Measurements from ENCODE around the gene HOXD9. TPM values are rescaled to one million over a fixed set of nuclear protein-coding genes. Genes with fewer than 3 reads are reported as not detected.

The HOXD9 gene
- total RNA-seq, 1 experiment from 2014 or later = not detected

DNA sequence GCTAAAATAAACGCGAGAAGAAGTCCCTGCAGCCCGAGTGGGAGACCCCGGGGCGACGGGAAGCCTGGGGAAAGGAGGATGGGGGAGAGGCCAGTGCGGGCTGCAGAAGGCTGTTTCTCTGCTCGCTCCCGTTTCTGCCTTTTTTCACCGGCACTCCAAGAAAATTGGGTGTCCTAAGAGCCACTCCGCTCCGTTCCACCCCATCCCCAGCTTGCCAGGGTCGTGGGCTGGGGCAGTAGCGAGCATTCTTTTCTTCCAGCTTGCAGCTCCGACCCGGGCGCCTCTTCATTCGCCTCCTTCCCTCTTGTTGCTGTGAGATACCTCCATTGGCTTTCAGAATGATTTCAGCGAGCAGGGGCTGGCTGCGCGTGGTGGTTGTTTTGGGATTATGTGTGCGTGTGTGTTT, 35.7 kb downstream of the HOXD9 start (continued):
- TF ChIP-seq, protein P1, sequence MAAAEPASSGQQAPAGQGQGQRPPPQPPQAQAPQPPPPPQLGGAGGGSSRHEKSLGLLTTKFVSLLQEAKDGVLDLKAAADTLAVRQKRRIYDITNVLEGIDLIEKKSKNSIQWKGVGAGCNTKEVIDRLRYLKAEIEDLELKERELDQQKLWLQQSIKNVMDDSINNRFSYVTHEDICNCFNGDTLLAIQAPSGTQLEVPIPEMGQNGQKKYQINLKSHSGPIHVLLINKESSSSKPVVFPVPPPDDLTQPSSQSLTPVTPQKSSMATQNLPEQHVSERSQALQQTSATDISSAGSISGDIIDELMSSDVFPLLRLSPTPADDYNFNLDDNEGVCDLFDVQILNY (CRISPR knock-in tag; IDR thresholded peaks at IDR 0.05) = no peak
- TF ChIP-seq ZNF416 (CRISPR knock-in tag; IDR thresholded peaks at IDR 0.05) = no peak
- TF ChIP-seq NFATC4 (CRISPR knock-in tag; IDR thresholded peaks at IDR 0.05) = no peak
- no peak for TF ChIP-seq SP1 (CRISPR knock-in tag; conservative IDR thresholded peaks at IDR 0.05)
- TF ChIP-seq, protein P2, sequence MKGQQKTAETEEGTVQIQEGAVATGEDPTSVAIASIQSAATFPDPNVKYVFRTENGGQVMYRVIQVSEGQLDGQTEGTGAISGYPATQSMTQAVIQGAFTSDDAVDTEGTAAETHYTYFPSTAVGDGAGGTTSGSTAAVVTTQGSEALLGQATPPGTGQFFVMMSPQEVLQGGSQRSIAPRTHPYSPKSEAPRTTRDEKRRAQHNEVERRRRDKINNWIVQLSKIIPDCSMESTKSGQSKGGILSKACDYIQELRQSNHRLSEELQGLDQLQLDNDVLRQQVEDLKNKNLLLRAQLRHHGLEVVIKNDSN (CRISPR knock-in tag; IDR thresholded peaks at IDR 0.05) = no peak
- TF ChIP-seq HMGA2 (CRISPR knock-in tag; IDR thresholded peaks at IDR 0.05) = no peak

DNA sequence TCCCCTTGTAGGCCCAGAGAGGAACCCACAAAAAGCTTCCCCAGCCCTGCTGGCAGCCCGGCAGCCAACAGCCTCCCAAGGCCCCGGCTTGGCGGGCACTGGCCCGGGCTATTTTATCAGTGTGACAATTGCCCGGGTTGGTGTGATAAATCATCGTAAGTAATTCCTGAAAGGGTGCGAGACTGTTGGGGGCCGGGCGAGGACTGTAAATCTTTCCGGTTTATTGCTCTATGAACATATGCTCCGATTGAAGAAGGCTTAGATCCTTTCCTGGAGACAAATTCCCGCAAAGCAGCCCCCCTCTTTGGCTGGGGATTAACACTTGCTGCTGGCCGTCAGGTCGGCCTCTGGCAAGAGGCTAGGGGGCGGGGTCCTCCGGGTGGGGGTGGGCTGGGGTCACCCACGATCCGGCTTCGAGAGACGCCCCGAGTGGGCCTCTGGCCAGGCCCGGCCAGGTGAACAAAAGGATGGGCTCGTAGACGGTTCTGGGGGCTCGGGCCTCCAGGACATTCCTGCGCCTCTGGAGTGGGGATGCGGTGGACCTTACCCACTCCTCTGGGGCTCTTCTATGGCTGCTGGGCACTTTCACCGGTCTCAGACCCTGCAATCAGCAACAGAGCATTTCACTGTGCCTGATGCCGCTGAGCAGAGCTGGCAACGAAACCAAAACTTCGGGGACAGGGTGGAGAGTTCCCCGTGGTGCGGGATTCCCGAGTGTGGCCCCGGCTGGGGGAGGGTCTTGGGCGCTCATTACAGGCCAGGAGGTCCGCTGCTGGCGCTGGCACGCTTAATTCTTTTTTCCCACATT, 36.5 kb downstream of the HOXD9 start:
- Mint-ChIP-seq H3K4me1 (peaks cover 39% of the 10 kb centered on the region), H3K4me3 (no peak overlapping the region), H3K27me3 (ENCODE audit: low read depth) (peaks cover 100% of the 10 kb centered on the region), H3K27ac (no peak overlapping the region), H3K9me3 (no peaks in the 10 kb centered on the region), H3K36me3 (peaks cover 2% of the 10 kb centered on the region; the same call in 1 of the 2 replicates)
- DNase-seq (ENCODE audit: low spot score) (no peak), ATAC-seq (peak; percentile 5; the same call in 1 of the 2 replicates)
- ChIA-PET CTCF (no interaction called here), POLR2A (no interaction called here)
- TF ChIP-seq NR3C1 (CRISPR knock-in tag; conservative IDR thresholded peaks at IDR 0.05; ENCODE audit: low read depth) (no peak), ZBTB43 (CRISPR knock-in tag; IDR thresholded peaks at IDR 0.05) (no peak), HMGXB4 (CRISPR knock-in tag; IDR thresholded peaks at IDR 0.05) (no peak), MAX (CRISPR knock-in tag; IDR thresholded peaks at IDR 0.05) (no peak), ZMAT4 (CRISPR knock-in tag; IDR thresholded peaks at IDR 0.05) (no peak), NR1H2 (CRISPR knock-in tag; IDR thresholded peaks at IDR 0.05) (no peak), SMAD3 (CRISPR knock-in tag; IDR thresholded peaks at IDR 0.05; ENCODE audit: borderline replicate concordance) (no peak)
- TF ChIP-seq, protein P3, sequence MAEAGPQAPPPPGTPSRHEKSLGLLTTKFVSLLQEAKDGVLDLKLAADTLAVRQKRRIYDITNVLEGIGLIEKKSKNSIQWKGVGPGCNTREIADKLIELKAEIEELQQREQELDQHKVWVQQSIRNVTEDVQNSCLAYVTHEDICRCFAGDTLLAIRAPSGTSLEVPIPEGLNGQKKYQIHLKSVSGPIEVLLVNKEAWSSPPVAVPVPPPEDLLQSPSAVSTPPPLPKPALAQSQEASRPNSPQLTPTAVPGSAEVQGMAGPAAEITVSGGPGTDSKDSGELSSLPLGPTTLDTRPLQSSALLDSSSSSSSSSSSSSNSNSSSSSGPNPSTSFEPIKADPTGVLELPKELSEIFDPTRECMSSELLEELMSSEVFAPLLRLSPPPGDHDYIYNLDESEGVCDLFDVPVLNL (CRISPR knock-in tag; IDR thresholded peaks at IDR 0.05; ENCODE audit: borderline replicate concordance, low read depth) = no peak

- Mint-ChIP-seq H3K4me1 (peaks cover 40% of the 10 kb centered on the region), H3K36me3 (peaks cover 2% of the 10 kb centered on the region; the same call in 1 of the 2 replicates)
- CTCF ChIA-PET = interaction anchor here (0.9 to 1.5 kb wide), 7 partner anchors 19 to 394 kb away, joined by 3 to 8 read pairs (median 3); no protein-coding TSS in a partner anchor
- TF ChIP-seq AFF4 (CRISPR knock-in tag; IDR thresholded peaks at IDR 0.05; ENCODE audit: borderline replicate concordance) (no peak), CREB1 (CRISPR knock-in tag; IDR thresholded peaks at IDR 0.05) (no peak), ZMAT4 (CRISPR knock-in tag; IDR thresholded peaks at IDR 0.05) (no peak)
- TF ChIP-seq, protein P4, sequence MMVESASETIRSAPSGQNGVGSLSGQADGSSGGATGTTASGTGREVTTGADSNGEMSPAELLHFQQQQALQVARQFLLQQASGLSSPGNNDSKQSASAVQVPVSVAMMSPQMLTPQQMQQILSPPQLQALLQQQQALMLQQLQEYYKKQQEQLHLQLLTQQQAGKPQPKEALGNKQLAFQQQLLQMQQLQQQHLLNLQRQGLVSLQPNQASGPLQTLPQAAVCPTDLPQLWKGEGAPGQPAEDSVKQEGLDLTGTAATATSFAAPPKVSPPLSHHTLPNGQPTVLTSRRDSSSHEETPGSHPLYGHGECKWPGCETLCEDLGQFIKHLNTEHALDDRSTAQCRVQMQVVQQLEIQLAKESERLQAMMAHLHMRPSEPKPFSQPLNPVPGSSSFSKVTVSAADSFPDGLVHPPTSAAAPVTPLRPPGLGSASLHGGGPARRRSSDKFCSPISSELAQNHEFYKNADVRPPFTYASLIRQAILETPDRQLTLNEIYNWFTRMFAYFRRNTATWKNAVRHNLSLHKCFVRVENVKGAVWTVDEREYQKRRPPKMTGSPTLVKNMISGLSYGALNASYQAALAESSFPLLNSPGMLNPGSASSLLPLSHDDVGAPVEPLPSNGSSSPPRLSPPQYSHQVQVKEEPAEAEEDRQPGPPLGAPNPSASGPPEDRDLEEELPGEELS (CRISPR knock-in tag; IDR thresholded peaks at IDR 0.05) = no peak
These were observed 37.2 kb downstream of the HOXD9 start for GRCh38 chr2:176159663-176160250.

More at GRCh38 chr2:176159663-176160250, 37.2 kb downstream of the HOXD9 start:
- Mint-ChIP-seq H3K9me3 (no peaks in the 10 kb centered on the region), H3K27ac (no peak overlapping the region), H3K27me3 (ENCODE audit: low read depth) (peaks cover 100% of the 10 kb centered on the region), H3K4me3 (0 out of 2 replicates have a peak overlapping the region, but pooled peaks have one; percentile 22)
- POLR2A ChIA-PET = interaction anchor here (1.5 kb wide), 1 partner anchor 11 kb away, joined by 7 read pairs; no protein-coding TSS in a partner anchor
- DNase-seq (ENCODE audit: low spot score) (no peak), ATAC-seq (peak; percentile 24)

All from WTC11 (cell line).